Measurements from ENCODE around the gene ADK. TPM values are rescaled to one million over a fixed set of nuclear protein-coding genes. Genes with fewer than 3 reads are reported as not detected.

ADK gene
- total RNA-seq, 1 donor from 2014 or later, result 62.0 TPM

DNA sequence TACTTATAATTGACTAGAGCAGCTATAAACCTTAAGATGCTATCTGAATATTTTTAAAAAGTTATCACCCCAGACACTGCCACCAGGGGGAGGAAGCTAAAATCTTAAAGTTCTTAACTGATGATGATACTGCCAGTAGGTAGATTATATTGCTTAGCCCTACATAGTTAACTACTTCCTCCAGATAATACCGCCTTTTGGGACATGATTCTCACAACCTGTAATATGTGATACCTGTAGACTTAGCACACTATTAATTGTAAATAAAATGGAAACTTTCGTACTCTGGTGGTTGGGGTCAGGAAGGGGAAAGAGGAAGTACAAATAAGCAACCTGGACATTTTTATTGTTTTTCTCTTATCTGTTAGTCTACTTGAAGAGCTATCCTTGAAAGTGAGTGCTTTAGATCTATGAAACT, 268.9 kb downstream of the ADK start:
- no peaks in the 10 kb centered on the region for H3K36me3 ChIP-seq (ENCODE audit: insufficient read depth, low read length)
- H3K4me3 ChIP-seq (ENCODE audit: insufficient read depth, low read depth, low read length), result no peak overlapping the region
- no peaks in the 10 kb centered on the region for H3K79me2 ChIP-seq (ENCODE audit: insufficient read depth, low read length)
- FAIRE-seq, result no peak
- H3K27me3 ChIP-seq (ENCODE audit: insufficient read depth, low read length), result no peaks in the 10 kb centered on the region
- no peaks in the 10 kb centered on the region for H4K20me1 ChIP-seq (ENCODE audit: insufficient read depth, low read length)
- no peaks in the 10 kb centered on the region for H3K9me3 Mint-ChIP-seq (ENCODE audit: unreplicated experiment)
- no peaks in the 10 kb centered on the region for H3K4me1 ChIP-seq (ENCODE audit: insufficient read depth, low read length)
- no peak overlapping the region for H3K27ac ChIP-seq (ENCODE audit: low read depth, low read length)
- no peaks in the 10 kb centered on the region for H3K9me3 ChIP-seq (ENCODE audit: insufficient read depth, low read depth, low read length)
- no peak overlapping the region for H3K9ac ChIP-seq (ENCODE audit: low read length)
- TF ChIP-seq EZH2 (IDR thresholded peaks at IDR 0.05; ENCODE audit: insufficient read depth, low read length) (no peak), CTCF (IDR thresholded peaks at IDR 0.05; ENCODE audit: insufficient read depth, low read depth, low read length) (peak; percentile 42)
- peaks cover 9% of the 10 kb centered on the region for H3K4me1 Mint-ChIP-seq (ENCODE audit: low read depth, unreplicated experiment)
- no peak overlapping the region for H3K4me3 Mint-ChIP-seq (ENCODE audit: unreplicated experiment)
- H3K36me3 Mint-ChIP-seq (ENCODE audit: low read depth, unreplicated experiment), result peaks cover 17% of the 10 kb centered on the region
- no peak overlapping the region for H3K4me2 ChIP-seq (ENCODE audit: low read length)
- no peak overlapping the region for H2AFZ ChIP-seq (ENCODE audit: low read depth, low read length)
- no peak overlapping the region for H3K27ac Mint-ChIP-seq (ENCODE audit: unreplicated experiment)
- no peaks in the 10 kb centered on the region for H3K27me3 Mint-ChIP-seq (ENCODE audit: low read depth, unreplicated experiment)
- DNase-seq (ENCODE audit: low read depth), result no peak

- Mint-ChIP-seq H3K4me1 (ENCODE audit: low read depth, unreplicated experiment) (no peaks in the 10 kb centered on the region), H3K27ac (ENCODE audit: unreplicated experiment) (no peak overlapping the region), H3K36me3 (ENCODE audit: low read depth, unreplicated experiment) (peaks cover 15% of the 10 kb centered on the region), H3K4me3 (ENCODE audit: unreplicated experiment) (no peak overlapping the region), H3K9me3 (ENCODE audit: unreplicated experiment) (no peaks in the 10 kb centered on the region), H3K27me3 (ENCODE audit: low read depth, unreplicated experiment) (no peaks in the 10 kb centered on the region)
- H3K4me2 ChIP-seq (ENCODE audit: low read length), result no peak overlapping the region
- no peak overlapping the region for H3K27ac ChIP-seq (ENCODE audit: low read depth, low read length)
- H3K79me2 ChIP-seq (ENCODE audit: insufficient read depth, low read length), result no peaks in the 10 kb centered on the region
- H2AFZ ChIP-seq (ENCODE audit: low read depth, low read length), result no peak overlapping the region
- DNase-seq (ENCODE audit: low read depth), result no peak
- H3K36me3 ChIP-seq (ENCODE audit: insufficient read depth, low read length), result no peaks in the 10 kb centered on the region
- H4K20me1 ChIP-seq (ENCODE audit: insufficient read depth, low read length), result no peaks in the 10 kb centered on the region
- H3K4me1 ChIP-seq (ENCODE audit: insufficient read depth, low read length), result no peaks in the 10 kb centered on the region
- H3K4me3 ChIP-seq (ENCODE audit: insufficient read depth, low read depth, low read length), result no peak overlapping the region
- TF ChIP-seq EZH2 (IDR thresholded peaks at IDR 0.05; ENCODE audit: insufficient read depth, low read length), result no peak
- TF ChIP-seq CTCF (IDR thresholded peaks at IDR 0.05; ENCODE audit: insufficient read depth, low read depth, low read length), result no peak
- no peak for FAIRE-seq
- no peak overlapping the region for H3K9ac ChIP-seq (ENCODE audit: low read length)
- H3K27me3 ChIP-seq (ENCODE audit: insufficient read depth, low read length), result no peaks in the 10 kb centered on the region
- no peaks in the 10 kb centered on the region for H3K9me3 ChIP-seq (ENCODE audit: insufficient read depth, low read depth, low read length)
These were observed 273.5 kb downstream of the ADK start for GRCh38 chr10:74424565-74424964.

DNA sequence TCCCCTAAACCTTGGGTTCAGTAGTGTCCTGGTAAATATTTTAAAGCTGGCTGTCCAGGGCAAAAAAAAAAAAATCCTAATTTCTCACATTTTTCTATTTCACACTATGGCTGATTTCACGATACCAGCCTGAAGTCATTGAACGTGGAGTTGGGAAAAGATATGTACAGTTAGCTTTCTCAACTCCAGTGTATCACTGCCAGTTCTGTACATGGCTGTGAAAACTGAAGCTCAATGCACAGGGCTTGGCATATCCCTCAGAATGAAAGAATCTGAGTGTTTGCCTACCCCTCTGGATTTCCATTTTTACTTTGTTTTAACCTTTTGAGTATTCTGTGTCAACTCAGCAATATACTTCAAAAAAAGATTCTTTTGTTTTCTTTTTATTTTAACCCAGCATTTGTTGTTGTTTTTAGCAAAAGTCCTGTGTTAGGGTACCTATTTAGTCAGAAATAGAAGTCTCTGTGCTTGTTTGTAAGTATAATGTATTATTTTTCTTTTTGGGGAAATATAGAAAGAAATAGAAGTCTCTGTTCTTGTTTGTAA, 274.5 kb downstream of the ADK start:
- DNase-seq (ENCODE audit: low read depth), result no peak
- no peaks in the 10 kb centered on the region for H3K9me3 ChIP-seq (ENCODE audit: insufficient read depth, low read depth, low read length)
- no peaks in the 10 kb centered on the region for H3K36me3 ChIP-seq (ENCODE audit: insufficient read depth, low read length)
- H4K20me1 ChIP-seq (ENCODE audit: insufficient read depth, low read length), result no peaks in the 10 kb centered on the region
- H2AFZ ChIP-seq (ENCODE audit: low read depth, low read length), result no peak overlapping the region
- H3K4me3 Mint-ChIP-seq (ENCODE audit: unreplicated experiment), result no peak overlapping the region
- no peak overlapping the region for H3K4me3 ChIP-seq (ENCODE audit: insufficient read depth, low read depth, low read length)
- no peaks in the 10 kb centered on the region for H3K9me3 Mint-ChIP-seq (ENCODE audit: unreplicated experiment)
- H3K4me1 ChIP-seq (ENCODE audit: insufficient read depth, low read length), result no peaks in the 10 kb centered on the region
- H3K36me3 Mint-ChIP-seq (ENCODE audit: low read depth, unreplicated experiment), result peaks cover 15% of the 10 kb centered on the region
- no peak overlapping the region for H3K9ac ChIP-seq (ENCODE audit: low read length)
- no peaks in the 10 kb centered on the region for H3K4me1 Mint-ChIP-seq (ENCODE audit: low read depth, unreplicated experiment)
- no peaks in the 10 kb centered on the region for H3K27me3 Mint-ChIP-seq (ENCODE audit: low read depth, unreplicated experiment)
- no peaks in the 10 kb centered on the region for H3K27me3 ChIP-seq (ENCODE audit: insufficient read depth, low read length)
- FAIRE-seq, result no peak
- no peak overlapping the region for H3K27ac Mint-ChIP-seq (ENCODE audit: unreplicated experiment)
- H3K79me2 ChIP-seq (ENCODE audit: insufficient read depth, low read length), result no peaks in the 10 kb centered on the region
- no peak overlapping the region for H3K4me2 ChIP-seq (ENCODE audit: low read length)
- TF ChIP-seq EZH2 (IDR thresholded peaks at IDR 0.05; ENCODE audit: insufficient read depth, low read length), result no peak
- TF ChIP-seq CTCF (IDR thresholded peaks at IDR 0.05; ENCODE audit: insufficient read depth, low read depth, low read length), result no peak
- H3K27ac ChIP-seq (ENCODE audit: low read depth, low read length), result no peak overlapping the region
